Thyroid gland (tissue), 4 donors: ENCODE results near the gene TGFBR1. TPM values are rescaled to one million over a fixed set of nuclear protein-coding genes. Genes with fewer than 3 reads are reported as not detected.

ENCODE experiments used
- DNase-seq, 2 donors: peaks; one replicate each; pipeline ENCODE4 v3.0.0-alpha.2; 2019
- H3K27ac ChIP-seq, 3 donors: fragments of 200-600 bp; sonication (generic); 1 replicate in 2 of 3; 2 replicates in 1 of 3; pipeline ENCODE4 v1.5.1; 2016 to 2019; ENCODE audit warnings: mild to moderate bottlenecking in 1 of 3, moderate library complexity in 1 of 3
- H3K27me3 ChIP-seq: fragments of 200-600 bp; sonication (generic); one replicate; pipeline ENCODE4 v1.5.1; 2019
- H3K36me3 ChIP-seq, 2 donors: fragments of 200-600 bp; sonication (generic); one replicate each; pipeline ENCODE4 v1.5.1; 2016 to 2019
- H3K4me1 ChIP-seq, 2 donors: fragments of 200-600 bp; sonication (generic); one replicate each; pipeline ENCODE4 v1.5.1; 2017 to 2019
- H3K4me3 ChIP-seq, 3 donors: fragments of 200-600 bp; sonication (generic); replicated peaks in 1 of 3; 1 replicate in 2 of 3; 2 replicates in 1 of 3; pipeline ENCODE4 v1.5.1; 2016; ENCODE audit warnings: mild to moderate bottlenecking in 1 of 3
- H3K9me3 ChIP-seq: fragments of 200-600 bp; sonication (generic); one replicate; pipeline ENCODE4 v1.5.1; 2017
- POLR2A ChIP-seq, 2 donors: fragments of 450-650 bp; IDR thresholded peaks; one replicate each; pipeline ENCODE4 v1.6.1; 2017; ENCODE audit warnings: antibody characterized with exemption in 2 of 2, mild to moderate bottlenecking in 2 of 2, moderate library complexity in 1 of 2
- WGBS, 2 donors: methylation state at CpG; one replicate each; pipeline ENCODE4 v1.1.5; 2017; 5-methylcytosine and 5-hydroxymethylcytosine counted together
- intact Hi-C: fragments of 100-400 bp; cut with DNase I; formaldehyde crosslinking; loops from one replicate; pipeline ENCODE4 v1.15.1; 2023
- total RNA-seq, 4 donors: library from RNA; depleted of rRNA; stranded (reverse); fragments of >200 nt; gene quantifications; one replicate each; pipeline ENCODE4 v1.2.3, GENCODE V29; 2016
- TF ChIP-seq, protein P1 (sequence below), 6 experiments: fragments of 200-600 bp in 3 of 6; fragments of 450-650 bp in 3 of 6; sonication (generic) in 3 of 6; IDR thresholded peaks; one replicate each; pipeline ENCODE4 v1.5.1; 2016 to 2019; ENCODE audit warnings: antibody characterized with exemption in 6 of 6, mild to moderate bottlenecking in 2 of 6, inconsistent platforms in 1 of 6, moderate library complexity in 1 of 6

TGFBR1 gene
- 10 to 100 TPM; 18.6 to 36.7 (median 28.5) TPM for total RNA-seq

DNA sequence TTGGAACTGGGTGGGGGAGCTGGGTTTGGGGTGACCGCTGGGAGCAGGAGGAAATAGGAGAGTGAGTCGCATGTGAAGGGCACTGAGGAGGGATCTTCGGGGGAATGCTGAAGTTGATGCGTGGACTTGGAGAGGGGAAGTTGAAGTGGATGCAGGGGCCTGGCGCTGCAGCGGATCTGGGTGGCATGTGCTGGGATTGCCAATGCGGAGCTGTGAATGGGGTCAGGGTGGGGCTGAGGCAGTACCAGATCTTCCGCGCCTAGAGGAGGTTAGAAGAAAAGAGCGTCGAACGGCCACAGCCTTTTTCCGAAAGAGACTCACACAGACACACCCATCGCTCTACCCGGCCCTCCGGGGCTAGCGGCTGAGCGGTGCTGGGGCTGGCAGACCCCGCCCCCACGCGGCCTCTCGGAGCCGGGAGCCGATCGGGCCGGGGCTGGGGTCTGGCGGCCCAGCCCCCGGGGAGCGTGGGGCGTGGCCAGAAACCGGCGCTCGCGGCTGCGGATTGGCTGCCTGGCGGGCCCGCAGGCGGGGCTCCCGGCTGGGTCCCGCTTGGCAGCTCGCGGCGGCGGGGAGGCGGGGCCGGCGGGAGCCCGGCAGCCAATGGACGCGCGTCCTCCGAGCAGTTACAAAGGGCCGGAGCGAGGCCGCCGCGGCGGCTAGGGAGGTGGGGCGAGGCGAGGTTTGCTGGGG, at the start of gene TGFBR1:
TSS of gene TGFBR1 (plus strand) at position 655 of the 693 bp plus-strand sequence. CDS start 93 bp downstream, outside the sequence.
- peak within 1 kb of the TSS; percentile 68 to 95 (median 85) for H3K4me3 ChIP-seq
- H3K27ac ChIP-seq: peak within 1 kb of the TSS; percentile 50 to 86 (median 83)
- H3K9me3 ChIP-seq: no peaks in the 10 kb centered on the region
- peak; percentile 92 to 94 for DNase-seq
- no peaks in the 10 kb centered on the region for H3K36me3 ChIP-seq
- WGBS, 2 donors: 1% methylated on average over 12 to 28 of the region's 60 CpGs
- intact Hi-C loops: no loop called here
- peak in 1 of 2 donors; percentile 92 for TF ChIP-seq POLR2A (IDR thresholded peaks at IDR 0.05)
- TF ChIP-seq, protein P1, sequence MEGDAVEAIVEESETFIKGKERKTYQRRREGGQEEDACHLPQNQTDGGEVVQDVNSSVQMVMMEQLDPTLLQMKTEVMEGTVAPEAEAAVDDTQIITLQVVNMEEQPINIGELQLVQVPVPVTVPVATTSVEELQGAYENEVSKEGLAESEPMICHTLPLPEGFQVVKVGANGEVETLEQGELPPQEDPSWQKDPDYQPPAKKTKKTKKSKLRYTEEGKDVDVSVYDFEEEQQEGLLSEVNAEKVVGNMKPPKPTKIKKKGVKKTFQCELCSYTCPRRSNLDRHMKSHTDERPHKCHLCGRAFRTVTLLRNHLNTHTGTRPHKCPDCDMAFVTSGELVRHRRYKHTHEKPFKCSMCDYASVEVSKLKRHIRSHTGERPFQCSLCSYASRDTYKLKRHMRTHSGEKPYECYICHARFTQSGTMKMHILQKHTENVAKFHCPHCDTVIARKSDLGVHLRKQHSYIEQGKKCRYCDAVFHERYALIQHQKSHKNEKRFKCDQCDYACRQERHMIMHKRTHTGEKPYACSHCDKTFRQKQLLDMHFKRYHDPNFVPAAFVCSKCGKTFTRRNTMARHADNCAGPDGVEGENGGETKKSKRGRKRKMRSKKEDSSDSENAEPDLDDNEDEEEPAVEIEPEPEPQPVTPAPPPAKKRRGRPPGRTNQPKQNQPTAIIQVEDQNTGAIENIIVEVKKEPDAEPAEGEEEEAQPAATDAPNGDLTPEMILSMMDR (IDR thresholded peaks at IDR 0.05): peak in 1 of 6 experiments; percentile 9
- H3K27me3 ChIP-seq: no peaks in the 10 kb centered on the region
- H3K4me1 ChIP-seq: peaks cover 17% of the 10 kb centered on the region in 2 donors

DNA sequence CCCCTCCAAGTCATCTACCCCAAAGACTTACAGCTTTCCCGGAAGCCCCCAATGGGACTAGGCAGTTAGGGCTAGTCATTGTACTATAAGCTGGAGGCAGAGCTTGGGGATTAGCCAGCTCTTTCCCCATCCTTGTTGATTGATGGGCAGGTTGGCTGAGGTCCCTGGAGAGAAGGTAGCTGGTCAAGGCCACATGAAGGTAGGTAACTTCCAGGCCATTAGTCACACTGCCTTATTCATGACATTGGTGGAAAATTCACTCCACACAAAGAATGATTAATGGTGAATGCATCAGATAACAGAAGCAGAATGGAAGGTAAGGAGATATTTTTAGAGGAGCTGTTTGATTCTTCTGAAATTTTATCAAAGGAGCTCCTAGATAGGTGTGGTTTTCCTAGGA, 49.5 kb upstream of the TGFBR1 start:
- intact Hi-C loops: no loop called here
- Histone ChIP-seq H3K4me1 (peaks cover 11 to 19% of the 10 kb centered on the region in 2 donors), H3K27ac (no peak overlapping the region), H3K36me3 (no peaks in the 10 kb centered on the region), H3K27me3 (no peaks in the 10 kb centered on the region), H3K4me3 (no peak overlapping the region), H3K9me3 (no peaks in the 10 kb centered on the region)
- 100% methylated on average over 1 of the region's 1 CpG for WGBS, 2 donors
- no peak for DNase-seq
- no peak for TF ChIP-seq POLR2A (IDR thresholded peaks at IDR 0.05)
- TF ChIP-seq, protein P1 (IDR thresholded peaks at IDR 0.05): no peak

DNA sequence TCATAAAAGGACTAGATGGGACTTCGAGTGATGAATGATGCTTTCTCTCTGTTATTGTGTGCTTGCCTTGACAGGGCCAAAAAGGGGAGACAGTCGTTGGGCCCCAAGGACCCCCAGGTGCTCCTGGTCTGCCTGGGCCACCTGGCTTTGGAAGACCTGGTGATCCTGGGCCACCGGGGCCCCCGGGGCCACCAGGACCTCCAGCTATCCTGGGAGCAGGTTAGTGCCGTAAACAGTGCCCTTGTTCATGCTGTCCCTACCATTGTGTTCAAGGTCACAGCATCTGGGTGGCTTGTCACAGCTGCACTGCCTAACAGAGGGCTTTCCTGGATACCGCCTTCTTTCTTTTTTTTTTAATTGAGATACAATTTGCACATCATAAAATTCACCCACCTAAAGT, 48.7 kb upstream of the TGFBR1 start:
- no peak overlapping the region for H3K27ac ChIP-seq
- no peaks in the 10 kb centered on the region for H3K9me3 ChIP-seq
- H3K4me1 ChIP-seq: peaks cover 19 to 27% of the 10 kb centered on the region in 2 donors
- intact Hi-C loops: no loop called here
- TF ChIP-seq, protein P1 (IDR thresholded peaks at IDR 0.05): no peak
- no peak for TF ChIP-seq POLR2A (IDR thresholded peaks at IDR 0.05)
- 94 to 96% methylated on average over 6 of the region's 6 CpGs for WGBS, 2 donors
- DNase-seq: no peak
- no peak overlapping the region for H3K4me3 ChIP-seq
- H3K27me3 ChIP-seq: no peaks in the 10 kb centered on the region
- H3K36me3 ChIP-seq: no peaks in the 10 kb centered on the region

DNA sequence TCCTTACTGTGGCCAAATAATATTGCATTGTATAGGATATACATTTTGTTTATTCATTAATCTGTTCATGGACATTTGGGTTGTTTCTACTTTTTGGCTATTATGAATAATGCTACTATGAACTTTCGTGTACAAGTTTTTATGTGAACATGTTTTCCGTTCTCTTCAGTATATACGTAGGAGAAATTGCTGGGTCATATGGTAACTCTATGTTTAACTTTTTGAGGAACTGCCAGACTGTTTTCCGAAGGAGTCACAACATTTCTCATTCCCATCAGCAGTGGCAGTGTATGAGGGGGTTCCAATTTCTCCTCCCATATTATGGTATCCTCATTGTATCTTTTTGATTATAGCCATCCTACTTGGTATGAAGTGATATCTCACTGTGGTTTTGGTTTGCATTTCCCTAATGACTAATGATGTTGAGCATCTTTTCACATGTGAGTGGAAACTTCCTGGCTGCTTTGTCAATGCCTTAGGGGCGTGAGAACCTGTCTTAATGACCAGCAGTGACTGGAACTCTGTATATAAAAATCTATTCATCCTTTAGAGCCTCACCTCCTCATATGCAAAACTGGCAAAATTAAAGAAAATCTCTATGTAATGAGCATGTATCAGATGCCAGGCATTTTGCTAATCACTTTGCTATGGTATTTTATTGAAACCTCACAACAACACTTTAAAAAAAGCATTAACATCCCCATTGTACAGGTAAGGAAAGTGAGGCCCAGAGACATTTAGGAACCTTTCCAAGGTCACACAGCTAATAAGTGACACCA, 47.8 kb upstream of the TGFBR1 start:
- no peak overlapping the region for H3K27ac ChIP-seq

More for the DNA sequence above, 47.8 kb upstream of the TGFBR1 start:
- H3K4me1 ChIP-seq: peaks cover 19 to 31% of the 10 kb centered on the region in 2 donors
- H3K4me3 ChIP-seq: no peak overlapping the region
- WGBS, 2 donors: 87 to 91% methylated on average over 5 of the region's 5 CpGs
- intact Hi-C loops: no loop called here
- no peak for DNase-seq
- H3K36me3 ChIP-seq: no peaks in the 10 kb centered on the region
- no peaks in the 10 kb centered on the region for H3K27me3 ChIP-seq
- no peaks in the 10 kb centered on the region for H3K9me3 ChIP-seq
- no peak for TF ChIP-seq POLR2A (IDR thresholded peaks at IDR 0.05)
- TF ChIP-seq, protein P1 (IDR thresholded peaks at IDR 0.05): no peak
